HL-60 (cell line): Measurements from ENCODE around the gene CARD14.

ENCODE experiments used
- DNase-seq, 2 experiments: peaks; one replicate each; pipeline ENCODE4 v3.0.0-alpha.2; 2010 to 2020; ENCODE audit warnings: low read depth in 1 of 2, low spot score in 1 of 2
- H3K27ac ChIP-seq: fragments of 250-450 bp; sonication (Bioruptor Pico); replicated peaks from 2 replicates; pipeline ENCODE4 v1.5.1; 2020; ENCODE audit warnings: mild to moderate bottlenecking, moderate library complexity
- H3K27me3 ChIP-seq: fragments of 250-450 bp; sonication (Bioruptor Pico); 2 replicates; pipeline ENCODE4 v1.5.1; 2021; ENCODE audit warnings: mild to moderate bottlenecking, moderate library complexity; ENCODE audit not compliant: insufficient read depth, poor library complexity, severe bottlenecking
- H3K4me3 ChIP-seq: replicated peaks from 2 replicates; pipeline ENCODE4 v1.5.1; 2011; ENCODE audit warnings: mild to moderate bottlenecking, control low read depth, low read length; ENCODE audit not compliant: insufficient read depth
- CTCF ChIP-seq: IDR thresholded peaks from one replicate; pipeline ENCODE4 v1.5.1; 2011; ENCODE audit warnings: low read length, control low read depth, inconsistent platforms; ENCODE audit not compliant: insufficient read depth
- GABPA ChIP-seq: IDR thresholded peaks from 2 replicates; pipeline ENCODE4 v1.6.1; 2012; ENCODE audit warnings: low read depth
- POLR2AphosphoS5 ChIP-seq: IDR thresholded peaks from 2 replicates; pipeline ENCODE4 v1.6.1; 2012; ENCODE audit warnings: low read depth
- REST ChIP-seq: IDR thresholded peaks from 2 replicates; pipeline ENCODE4 v1.6.1; 2012; ENCODE audit warnings: low read depth; ENCODE audit not compliant: insufficient replicate concordance
- SPI1 ChIP-seq: IDR thresholded peaks from 2 replicates; pipeline ENCODE4 v1.6.1; 2012; ENCODE audit warnings: low read depth, mild to moderate bottlenecking, borderline replicate concordance

Gene CARD14

DNA sequence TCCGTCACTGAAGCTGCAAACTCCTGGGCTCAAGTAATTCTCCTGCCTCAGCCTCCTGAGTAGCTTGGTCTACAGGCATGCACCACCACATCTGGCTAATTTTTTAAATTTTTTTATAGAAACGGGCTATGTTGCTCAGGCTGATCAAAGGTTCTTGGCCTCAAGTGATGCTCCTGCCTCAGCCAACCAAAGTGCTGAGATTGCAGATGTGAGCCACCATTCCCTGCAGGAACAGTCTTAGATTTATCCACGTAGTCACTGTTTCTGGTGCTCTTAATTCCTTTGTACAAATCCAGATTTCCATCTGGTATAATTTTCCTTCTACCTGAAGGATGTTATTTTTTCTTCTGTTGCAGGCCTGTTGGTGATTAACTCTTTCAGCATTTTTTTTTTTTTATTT is 63.4 kb downstream of the CARD14 start:
- H3K27me3 ChIP-seq: peaks cover under 1% of the 10 kb centered on the region
- no peak for TF ChIP-seq SPI1
- no peak for TF ChIP-seq GABPA
- no peak for TF ChIP-seq POLR2AphosphoS5
- no peak for TF ChIP-seq REST
- no peak for TF ChIP-seq CTCF

DNA sequence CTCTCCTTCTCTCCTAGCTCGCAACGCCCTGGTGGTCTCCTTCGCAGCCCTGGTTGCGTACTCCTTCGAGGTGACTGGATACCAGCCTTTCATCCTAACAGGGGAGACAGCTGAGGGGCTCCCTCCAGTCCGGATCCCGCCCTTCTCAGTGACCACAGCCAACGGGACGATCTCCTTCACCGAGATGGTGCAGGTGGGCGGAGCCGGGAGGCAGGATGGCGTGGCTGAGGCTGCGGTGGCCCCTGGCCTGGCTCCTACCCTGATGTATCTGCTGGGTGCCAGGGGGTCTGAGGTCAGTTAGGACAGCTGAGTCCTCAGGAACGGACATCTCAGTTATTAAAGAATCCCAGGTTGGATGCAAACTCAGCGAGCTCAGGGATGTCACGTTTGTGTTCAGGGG is 67.1 kb downstream of the CARD14 start:
- no peak for TF ChIP-seq SPI1
- TF ChIP-seq POLR2AphosphoS5: no peak
- no peak for TF ChIP-seq REST
- TF ChIP-seq GABPA: no peak
- TF ChIP-seq CTCF: no peak
- no peaks in the 10 kb centered on the region for H3K27me3 ChIP-seq
- H3K4me3 ChIP-seq: no peak overlapping the region
- DNase-seq: no peak
- no peak overlapping the region for H3K27ac ChIP-seq

More for the DNA sequence above, 63.4 kb downstream of the CARD14 start:
- DNase-seq: no peak
- no peak overlapping the region for H3K4me3 ChIP-seq
- H3K27ac ChIP-seq: no peak overlapping the region

- Histone ChIP-seq H3K4me3 (no peak overlapping the region), H3K27me3 (no peaks in the 10 kb centered on the region), H3K27ac (no peak overlapping the region)
- no peak for DNase-seq
- no peak for TF ChIP-seq REST
- no peak for TF ChIP-seq GABPA
- no peak for TF ChIP-seq POLR2AphosphoS5
- TF ChIP-seq CTCF: no peak
- TF ChIP-seq SPI1: no peak
Measured at GRCh38 chr17:80237386-80237785, 67.6 kb downstream of the CARD14 start.
